Left renal pelvis (tissue), 4 donors: Measurements from ENCODE around the gene RNF217. TPM values are rescaled to one million over a fixed set of nuclear protein-coding genes. Genes with fewer than 3 reads are reported as not detected.
"Not testable (repeated sequence)": the region's sequence is repeated elsewhere in the genome, so short reads cannot be mapped to it uniquely, and the experiment has no call there.

Experiments
- DNase-seq, 4 donors: peaks; one replicate each; pipeline ENCODE4 v3.0.0-alpha.2; 2013; ENCODE audit warnings: low read depth in 4 of 4, low spot score in 3 of 4
- polyA plus RNA-seq, 4 donors: library from polyadenylated mRNA; unstranded; fragments of 120-200 nt; gene quantifications; one replicate each; pipeline ENCODE4 v1.2.1, GENCODE V29; 2013; ENCODE audit not compliant: insufficient read length in 4 of 4

RNF217 gene
- polyA plus RNA-seq, 4 donors: 14.8 to 18.4 (median 15.8) TPM

DNA sequence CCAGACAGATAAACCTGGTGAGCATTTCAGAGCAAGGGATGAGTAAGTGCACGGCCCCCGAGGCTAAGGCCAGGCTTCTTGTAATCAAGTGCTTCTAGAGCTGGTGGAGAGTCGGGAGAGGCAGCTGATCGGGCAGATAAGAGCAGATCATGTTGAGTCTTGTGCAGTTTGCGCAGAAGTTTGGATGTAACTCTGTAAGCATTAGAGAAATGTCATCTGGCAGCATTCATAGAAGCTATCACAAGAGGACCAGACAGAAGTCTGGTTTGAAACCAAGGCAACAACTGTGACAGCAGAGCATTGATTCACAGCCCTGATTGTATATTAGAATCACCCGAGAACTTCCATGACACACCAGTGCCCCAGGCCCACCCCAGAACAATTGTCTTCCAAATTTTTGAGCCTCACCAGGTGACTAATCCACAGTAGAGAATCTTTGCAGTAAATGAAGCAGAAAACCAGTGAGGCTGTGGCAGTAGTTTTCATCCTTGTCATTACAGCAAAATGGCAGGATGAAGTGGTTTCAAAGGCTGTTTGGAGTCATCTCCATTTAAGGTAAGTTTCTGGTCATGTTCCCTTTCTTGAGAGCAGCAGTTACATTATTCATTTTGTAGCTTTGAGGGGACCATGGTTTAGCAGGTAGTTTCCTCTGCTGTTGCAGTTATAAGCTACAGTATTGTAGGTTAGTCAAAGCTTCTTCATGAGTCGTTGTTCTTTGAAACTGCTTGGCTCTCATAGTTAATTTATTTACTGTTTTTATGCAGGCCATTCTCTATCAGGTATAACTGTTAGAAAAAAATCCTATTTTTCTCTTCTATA, 84.1 kb downstream of the RNF217 start:
- no peak for DNase-seq

DNA sequence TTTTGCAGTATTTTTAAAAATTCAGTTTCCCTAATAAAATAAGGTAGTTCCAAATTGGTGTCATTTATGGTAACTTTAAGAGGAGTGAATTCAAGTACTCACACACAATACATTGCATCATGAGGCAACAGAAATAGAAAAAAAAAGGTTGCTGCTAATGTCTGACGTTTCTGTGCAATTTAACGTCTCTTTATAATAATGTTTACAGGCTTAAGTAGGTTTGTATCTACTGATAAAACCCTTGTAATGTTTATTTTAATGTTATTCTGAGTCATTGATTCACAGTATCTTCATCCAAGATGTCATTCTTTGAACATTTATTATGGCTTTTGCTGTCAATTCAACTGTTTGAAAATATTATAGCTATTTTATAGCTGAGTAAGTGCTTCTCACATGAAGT, 86.0 kb downstream of the RNF217 start:
- DNase-seq: no peak

DNA sequence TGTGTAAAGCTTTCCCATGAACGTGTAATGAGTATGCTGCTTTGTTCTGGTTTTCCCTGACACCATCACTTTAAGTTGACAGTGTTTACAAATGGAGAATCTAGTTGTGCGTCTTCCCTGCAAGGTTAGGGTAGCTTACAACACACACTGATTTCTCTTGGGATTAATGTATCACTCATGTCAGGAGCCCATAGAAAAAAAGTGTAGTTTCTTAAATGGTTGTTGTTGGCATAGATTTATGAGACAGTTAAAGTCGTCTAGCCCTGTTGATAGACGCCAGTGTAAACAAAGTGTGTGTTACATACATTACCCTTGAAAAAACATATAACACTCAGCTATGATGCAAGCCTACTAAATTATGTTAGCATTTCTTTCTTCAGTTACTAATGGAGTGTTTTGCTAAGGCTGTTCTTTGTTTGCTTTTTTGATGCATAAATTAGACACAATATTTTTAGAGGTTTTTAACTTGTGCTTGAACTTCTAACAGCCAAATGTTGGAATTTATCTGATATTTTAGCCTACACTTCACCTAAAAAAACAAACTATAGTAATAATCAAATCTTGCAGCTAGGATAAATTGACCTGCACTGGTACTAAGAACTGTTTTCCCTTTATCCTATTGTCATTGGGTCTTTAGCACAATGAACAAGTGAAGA, 88.6 kb downstream of the RNF217 start:
- DNase-seq: peak; percentile 14 to 45 (median 29)

DNA sequence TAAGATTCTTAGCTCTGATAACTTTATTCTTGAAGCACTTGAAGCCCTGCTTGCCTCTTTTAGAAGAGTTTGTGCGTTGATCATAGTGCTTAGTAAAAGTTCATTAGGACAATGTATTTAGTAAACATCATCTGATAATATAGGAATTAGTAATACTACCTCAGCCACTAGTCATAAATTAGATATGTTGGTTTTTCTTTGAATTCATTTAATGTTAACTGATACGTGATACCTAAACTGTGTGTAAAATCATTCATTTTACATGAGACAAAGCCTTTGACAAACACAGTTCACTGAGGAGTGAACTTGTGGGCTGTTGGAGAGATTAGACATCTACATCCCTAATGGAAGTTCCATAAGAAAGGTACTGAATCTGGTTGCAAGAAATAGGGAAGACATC, 91.6 kb downstream of the RNF217 start:
- DNase-seq: no peak

DNA sequence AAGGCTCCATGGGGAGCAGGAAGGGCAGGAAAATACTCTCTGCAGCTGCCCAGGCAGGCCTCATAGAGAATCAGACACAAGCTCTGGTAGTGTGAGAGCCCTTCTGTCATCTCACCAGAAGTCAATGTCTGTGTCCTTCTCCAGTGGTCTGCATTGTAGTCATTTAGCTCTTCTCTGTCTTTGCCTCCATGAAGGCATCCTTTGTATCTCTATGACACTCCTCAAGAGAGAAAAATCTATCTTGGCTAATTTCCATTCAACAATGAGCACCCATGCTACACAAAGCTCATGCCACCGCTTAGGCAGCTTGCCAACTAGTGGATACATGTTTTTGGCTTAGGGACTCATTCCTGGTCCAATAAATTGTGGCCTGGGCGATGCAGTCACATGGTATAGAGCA, 92.1 kb downstream of the RNF217 start:
- no peak for DNase-seq

DNA sequence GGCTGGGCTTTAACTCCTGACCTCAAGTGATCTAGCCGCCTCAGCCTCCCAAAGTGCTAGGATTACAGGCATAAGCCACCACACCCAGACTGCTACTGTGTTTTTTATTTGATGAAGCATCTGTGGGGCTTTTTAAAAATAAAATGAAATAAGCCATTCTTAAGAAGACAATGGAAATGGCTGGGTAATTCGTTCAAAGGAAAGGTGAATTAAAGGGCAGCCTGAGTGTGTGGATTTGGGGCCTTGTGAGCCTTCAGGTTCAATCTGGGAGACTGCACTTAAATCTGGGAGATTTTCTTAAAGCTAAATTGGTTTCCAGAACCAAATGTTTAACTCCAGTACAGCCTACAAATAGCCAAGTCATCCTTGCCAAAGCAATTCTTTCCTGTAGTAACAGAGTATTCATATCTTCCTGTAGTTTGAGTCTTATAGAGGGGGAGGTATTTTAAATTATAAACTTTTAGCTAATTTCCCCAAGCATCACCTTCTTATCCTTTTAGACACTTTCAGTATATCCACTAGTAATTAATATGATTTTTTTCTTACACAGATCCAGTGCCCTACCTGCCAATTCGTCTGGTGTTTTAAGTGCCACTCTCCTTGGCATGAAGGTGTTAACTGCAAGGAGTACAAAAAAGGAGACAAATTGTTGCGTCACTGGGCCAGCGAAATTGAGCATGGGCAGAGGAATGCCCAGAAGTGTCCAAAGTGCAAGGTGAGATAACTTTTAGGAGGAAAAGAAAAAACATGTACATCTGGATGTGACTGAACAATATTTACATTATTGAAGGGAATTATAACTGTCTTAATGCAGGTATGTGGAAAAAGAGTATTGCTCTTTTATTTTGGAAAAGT, 95.4 kb downstream of the RNF217 start:
- DNase-seq: no peak

DNA sequence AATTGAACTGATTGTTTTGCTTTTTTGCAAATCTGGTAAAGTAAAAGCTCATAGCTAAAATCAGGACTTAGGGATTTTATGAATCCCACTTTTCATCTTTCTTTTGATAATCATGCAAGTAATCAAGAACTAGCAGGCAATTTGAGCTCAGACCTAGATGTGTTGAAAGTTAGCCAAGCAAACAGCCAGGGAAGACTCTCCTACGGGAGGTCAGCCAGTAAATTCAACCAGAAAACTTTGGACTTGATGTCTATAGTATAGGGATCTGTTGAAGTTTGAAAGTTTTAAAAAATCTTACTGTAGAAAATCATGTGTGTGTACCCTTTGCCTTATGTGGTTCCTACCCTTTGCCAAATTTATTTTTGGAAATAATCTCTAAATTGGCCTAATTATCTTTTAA, 96.3 kb downstream of the RNF217 start:
- DNase-seq: no peak

DNA sequence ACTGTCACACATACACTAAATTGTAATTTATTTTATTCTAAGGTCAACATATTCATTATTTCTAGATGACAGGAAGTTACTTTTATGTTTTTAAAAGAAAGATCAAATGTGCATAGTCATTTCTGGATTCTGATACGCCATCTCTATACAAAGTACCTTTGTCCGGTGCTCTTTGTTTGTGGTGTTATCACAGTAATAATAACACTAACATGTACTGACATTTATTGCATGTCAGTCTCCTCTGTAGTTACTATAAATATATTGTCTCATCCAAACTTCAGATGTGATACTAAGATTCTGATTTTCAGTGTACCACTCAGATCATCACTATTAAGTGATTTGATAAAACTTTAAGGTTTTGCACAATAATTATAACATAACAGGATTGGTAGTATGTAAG, 101.1 kb downstream of the RNF217 start:
- DNase-seq: no peak

DNA sequence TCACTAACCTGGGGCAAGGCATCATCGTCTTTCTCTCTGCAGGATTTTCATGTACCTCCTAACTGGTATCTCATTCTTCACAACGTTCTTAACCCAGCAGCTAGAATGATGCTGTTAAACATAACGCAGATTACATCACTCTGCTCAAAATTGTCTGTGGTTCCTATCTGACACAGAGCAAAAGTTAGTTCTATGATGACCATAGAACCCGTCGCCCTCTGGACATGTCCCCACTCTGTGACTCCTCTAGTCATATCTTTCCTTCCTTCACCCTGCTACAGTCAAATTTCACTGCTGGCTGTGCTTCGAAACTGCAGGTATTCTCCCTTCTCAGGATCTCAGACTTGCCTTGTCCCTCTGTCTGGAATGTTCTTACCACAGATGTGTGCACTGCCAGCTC, 103.9 kb downstream of the RNF217 start:
- DNase-seq: no peak

DNA sequence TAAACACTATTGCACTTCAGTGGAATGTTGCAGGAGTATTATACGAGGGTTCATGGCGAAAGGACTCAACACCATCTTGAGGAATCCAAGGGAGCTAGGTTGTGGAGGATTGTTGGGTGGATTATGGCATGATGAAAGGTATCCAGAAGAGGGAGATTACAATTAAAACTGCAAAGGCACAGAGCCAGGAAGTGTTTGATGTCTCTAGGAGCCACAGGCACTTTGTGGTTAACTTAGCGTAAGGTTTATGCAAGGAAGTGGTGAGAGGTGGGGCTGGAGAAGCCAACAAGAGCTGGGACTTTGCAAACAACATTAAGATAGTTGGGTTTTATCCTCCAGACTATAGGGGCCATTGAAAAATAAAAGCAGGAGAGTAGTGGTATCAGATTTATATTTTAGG, 104.7 kb downstream of the RNF217 start:
- no peak for DNase-seq

DNA sequence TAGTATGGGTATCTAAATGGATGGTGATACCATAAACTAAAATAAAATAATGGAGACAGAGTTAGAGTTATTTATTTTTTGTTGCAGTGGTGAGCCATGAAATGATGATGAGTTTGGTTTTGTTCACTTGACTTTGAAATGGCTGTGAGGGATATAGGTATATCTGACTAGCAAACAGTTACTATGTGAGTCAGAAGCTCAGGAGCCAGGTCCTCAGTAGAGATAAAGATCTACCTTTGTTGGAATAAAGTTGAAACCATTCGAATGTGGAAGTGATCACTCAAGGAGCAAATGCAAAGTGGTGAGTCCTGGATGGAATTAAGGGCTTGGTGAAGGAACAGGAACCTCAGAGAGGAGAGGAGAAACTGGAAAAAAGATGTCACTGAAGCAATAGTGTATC, 105.3 kb downstream of the RNF217 start:
- DNase-seq: no peak

DNA sequence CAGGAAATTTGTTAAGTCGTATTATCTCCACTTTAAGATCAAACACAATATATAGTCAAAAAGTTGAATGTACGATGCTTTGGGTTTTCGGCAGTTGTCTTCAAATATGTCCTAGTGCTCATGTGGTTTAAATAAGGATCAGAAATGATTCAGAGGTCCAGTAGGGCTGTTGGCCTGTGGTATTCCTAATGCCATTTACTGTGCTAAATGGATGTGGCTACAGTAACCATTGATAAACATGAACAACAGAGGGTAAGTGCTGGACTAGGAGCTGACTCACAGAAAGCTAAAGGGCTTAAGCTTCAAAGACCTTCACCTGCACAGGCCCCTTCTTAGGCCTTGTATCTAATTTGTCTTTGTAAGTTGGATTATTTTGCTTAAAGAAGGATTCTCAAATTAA, 110.8 kb downstream of the RNF217 start:
- no peak for DNase-seq

DNA sequence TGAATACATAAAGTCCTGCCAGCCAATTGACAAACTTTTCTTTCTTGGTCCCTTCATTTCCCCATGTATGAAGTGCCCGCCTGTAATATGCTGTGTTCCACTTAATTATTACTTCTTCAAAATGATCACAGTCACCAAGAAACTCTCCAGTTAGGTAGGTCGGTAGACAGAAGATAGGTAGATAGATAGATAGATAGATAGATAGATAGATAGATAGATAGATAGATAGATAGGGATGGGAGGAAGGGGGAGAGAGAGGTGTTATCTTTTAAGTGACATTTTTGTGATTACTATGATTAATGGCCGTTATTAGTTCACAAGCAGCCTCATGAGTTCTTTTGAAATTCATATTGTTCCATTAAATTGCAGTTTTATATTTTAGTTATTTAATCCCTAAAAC, 111.9 kb downstream of the RNF217 start:
- no peak for DNase-seq

DNA sequence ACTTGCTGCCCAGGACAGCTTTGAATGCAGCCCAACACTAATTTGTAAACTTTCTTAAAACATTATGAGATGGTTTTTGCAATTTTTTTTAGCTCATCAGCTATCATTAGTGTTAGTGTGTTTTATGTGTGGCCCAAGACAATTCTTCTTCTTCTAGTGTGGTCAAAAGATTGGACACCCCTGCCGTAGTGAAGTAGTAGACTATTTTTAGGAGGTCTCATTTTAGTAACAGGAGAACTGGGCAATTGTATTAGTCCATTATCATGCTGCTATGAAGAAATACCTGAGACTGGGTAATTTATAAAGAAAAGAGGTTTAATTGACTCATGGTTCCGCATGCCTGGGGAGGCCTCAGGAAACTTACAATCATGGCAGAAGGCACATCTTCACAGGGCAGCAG, 112.8 kb downstream of the RNF217 start:
- DNase-seq: not testable (repeated sequence)

DNA sequence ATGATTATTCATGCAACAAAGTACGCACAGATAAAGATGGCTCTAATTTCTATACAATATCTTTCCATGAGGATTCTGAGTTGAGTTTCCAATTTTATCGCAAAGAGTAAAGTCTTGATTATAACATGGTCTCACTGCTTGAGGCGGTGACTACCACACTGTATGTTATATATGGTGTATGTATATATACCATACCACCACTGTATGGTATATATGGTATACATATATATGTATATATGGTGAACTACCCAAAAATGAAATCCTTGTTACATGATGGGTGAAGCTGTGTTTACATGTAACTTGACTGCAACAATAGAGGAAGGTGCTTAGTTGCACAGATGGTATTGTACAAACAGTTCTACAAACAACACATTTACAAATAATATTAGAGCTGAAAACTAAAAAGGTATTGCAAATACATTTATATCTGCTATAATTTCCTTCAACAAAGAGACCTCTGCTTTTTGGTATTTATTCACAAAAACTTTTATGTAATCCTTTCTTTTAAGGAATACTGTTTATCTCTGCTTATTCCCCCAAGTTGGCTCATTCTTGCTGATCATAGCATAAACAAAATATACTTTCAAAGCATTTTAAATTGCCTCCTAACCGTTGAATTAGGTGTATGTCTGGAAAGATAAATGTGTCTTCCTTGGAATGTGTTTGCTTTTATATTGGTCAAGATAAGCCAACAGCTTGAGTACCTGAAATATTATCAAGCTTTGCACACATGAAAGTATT, 113.7 kb downstream of the RNF217 start:
- no peak for DNase-seq

DNA sequence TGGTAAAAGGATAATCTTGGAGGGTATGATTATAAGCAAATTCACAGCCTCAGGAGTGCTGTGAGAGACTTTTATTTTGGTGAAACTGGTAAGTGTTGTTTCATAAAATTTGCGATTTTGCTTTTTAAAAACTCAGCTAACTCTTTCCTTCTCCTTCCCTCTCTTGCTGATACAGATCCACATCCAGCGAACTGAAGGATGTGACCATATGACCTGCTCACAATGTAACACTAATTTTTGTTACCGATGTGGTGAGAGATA, 114.2 kb downstream of the RNF217 start:
- no peak for DNase-seq

DNA sequence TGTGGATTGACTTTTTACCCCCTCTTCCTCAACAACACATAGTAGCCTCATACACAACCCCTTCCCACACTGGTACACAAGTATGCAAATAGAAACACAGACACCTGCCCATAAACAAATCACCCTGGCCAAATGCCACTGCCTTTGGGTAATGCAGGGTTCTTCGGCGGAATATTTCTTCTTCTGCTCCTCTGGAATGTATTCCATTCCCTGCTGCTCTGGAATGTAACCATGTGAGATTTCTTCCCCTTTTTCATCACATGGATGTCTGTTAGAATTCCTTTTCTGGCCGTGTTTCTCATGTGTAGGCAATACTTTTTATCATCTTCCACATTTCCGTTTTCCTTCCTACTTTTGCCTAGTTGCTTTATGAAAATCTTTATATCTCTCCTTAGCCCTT, 115.2 kb downstream of the RNF217 start:
- no peak for DNase-seq

DNA sequence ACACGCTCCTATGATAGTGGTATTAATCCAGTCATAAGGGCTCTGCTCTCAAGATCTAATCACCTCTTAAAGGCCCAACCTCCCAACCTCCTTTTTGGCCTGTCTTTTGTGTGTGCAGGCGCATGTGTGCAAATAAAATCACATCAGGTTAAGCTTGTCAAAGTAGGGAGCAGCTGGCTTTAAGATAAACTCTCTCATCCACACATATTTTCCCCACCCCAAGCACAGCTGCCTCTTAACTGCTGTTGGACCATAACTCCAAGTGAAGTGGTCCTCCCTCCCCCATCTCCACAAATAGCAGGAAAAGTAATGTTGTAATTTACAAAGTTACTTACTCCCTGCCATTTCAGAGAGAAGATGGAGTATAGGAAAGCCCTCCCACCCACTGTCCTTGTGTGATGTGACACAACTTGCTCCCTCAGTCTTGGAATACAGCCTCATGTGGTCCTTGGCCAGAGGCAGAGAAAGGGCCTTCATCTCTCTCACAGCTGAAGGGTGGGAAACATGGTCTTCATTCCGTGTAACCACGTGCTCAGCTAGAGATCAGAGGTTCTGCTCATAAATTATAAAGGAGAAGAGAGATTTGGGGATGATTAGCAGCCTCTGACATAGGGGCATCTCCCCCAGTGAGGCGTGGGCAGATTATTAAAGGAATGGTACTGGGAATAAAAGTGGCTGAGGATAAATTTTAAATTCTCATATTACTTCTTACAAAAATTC, 116.5 kb downstream of the RNF217 start:
- DNase-seq: no peak

DNA sequence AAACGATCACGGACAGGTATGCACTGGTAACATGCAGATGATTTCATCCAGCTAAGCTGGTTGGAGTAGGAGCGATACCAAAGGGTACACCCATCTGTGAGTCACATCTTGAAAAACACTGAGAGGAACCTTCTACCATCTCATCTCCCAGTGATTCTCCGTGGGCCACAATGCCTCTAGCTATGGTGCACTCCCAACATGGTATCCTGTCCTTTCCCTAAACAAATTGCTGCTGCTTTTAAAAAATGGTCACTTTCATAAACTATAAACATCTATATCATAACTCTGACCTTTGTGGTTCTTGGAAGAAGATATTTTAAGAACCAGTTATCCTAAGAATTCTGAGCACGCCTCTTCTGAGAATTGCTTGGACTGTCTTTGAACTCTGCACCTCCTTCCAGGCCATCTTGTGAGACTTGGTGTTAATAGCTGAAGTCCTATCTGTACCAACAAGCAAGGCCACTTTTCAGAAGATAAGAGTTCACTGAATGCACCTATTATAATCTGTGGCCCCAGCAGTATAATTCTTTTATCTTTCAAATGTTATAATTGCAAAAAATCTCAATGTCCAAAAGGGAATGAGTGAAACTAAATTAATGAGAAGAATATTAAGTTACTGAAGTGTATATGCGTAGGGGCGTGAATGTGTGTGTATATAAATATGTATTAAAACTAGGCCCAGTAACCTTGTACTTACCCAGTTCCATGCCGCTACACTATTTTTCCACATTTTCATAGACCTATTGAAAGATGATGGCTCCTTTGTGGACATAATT, 120.9 kb downstream of the RNF217 start:
- no peak for DNase-seq

DNA sequence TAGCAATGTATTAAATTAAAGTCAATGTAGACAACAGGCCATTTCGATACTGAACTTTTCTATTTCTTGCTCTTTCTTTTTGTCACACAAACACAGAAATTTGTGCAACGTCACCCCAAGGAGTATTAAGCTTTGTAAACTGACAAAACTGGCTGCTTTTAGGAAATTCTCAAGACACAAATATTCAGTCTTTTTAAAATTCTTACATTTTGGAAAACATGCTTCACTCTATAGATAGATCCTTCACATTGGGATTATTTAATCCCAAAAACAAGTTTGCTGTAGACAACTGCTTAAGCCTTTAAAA, 121.4 kb downstream of the RNF217 start:
- DNase-seq: no peak
